IMR-90 (cell line): ENCODE data around the gene SCFD2. TPM values are rescaled to one million over a fixed set of nuclear protein-coding genes. Genes with fewer than 3 reads are reported as not detected.
A peak's percentile ranks its signal among the peaks of the same experiment; 100 is the strongest.

Source experiments
- ATAC-seq: fragments of 200-7000 bp; cut with Tn5 transposase; 2 replicates; pipeline ENCODE4 v1.9.1; 2020; ENCODE audit warnings: low read depth, mild to moderate bottlenecking, moderate library complexity
- BruUV-seq: library from RNA; stranded (reverse); fragments of 400-500 nt; replicated peaks from 2 replicates; lab custom pipeline; 2021; lab: Mats Ljungman, UMichigan
- CTCF ChIA-PET: fragments of 300-600 bp; formaldehyde crosslinking; extraction: SDS; loops from one replicate; lab custom pipeline; 2021; ENCODE audit warnings: antibody characterized with exemption; lab: Yijun Ruan, JAX
- POLR2A ChIA-PET: fragments of 300-600 bp; sonication (Branson Sonifier 250); formaldehyde crosslinking; loops from one replicate; lab custom pipeline; 2022; ENCODE audit warnings: antibody characterized with exemption; ENCODE audit not compliant: unreplicated experiment; lab: Charles Lee
- DNase-seq: peaks from one replicate; pipeline ENCODE4 v3.0.0; 2013
- H2AFZ ChIP-seq: replicated peaks from 2 replicates; pipeline ENCODE3; 2013; ENCODE audit warnings: low read length, mild to moderate bottlenecking; ENCODE audit not compliant: poor library complexity
- H2AK5ac ChIP-seq: 2 replicates; pipeline ENCODE4 v1.6.1; 2013; ENCODE audit warnings: low read depth, low read length, inconsistent platforms
- H2AK9ac ChIP-seq: replicated peaks from 2 replicates; pipeline ENCODE3; 2013; ENCODE audit warnings: mild to moderate bottlenecking, low read depth, low read length, moderate library complexity; ENCODE audit not compliant: poor library complexity
- H2BK120ac ChIP-seq: 2 replicates; pipeline ENCODE4 v1.6.1; 2013; ENCODE audit warnings: low read depth, low read length, inconsistent platforms
- H2BK15ac ChIP-seq: 3 replicates; pipeline ENCODE4 v1.6.1; 2013; ENCODE audit warnings: low read depth, low read length, inconsistent platforms
- H2BK20ac ChIP-seq: 2 replicates; pipeline ENCODE4 v1.6.1; 2013; ENCODE audit warnings: low read depth, mild to moderate bottlenecking, inconsistent platforms, low read length, moderate library complexity
- H2BK5ac ChIP-seq: 2 replicates; pipeline ENCODE4 v1.6.1; 2013; ENCODE audit warnings: mild to moderate bottlenecking, low read depth, low read length, inconsistent platforms; ENCODE audit not compliant: poor library complexity, severe bottlenecking
- H3K14ac ChIP-seq: replicated peaks from 2 replicates; pipeline ENCODE4 v1.6.1; 2013; ENCODE audit warnings: low read depth, low read length, inconsistent platforms
- H3K18ac ChIP-seq: 2 replicates; pipeline ENCODE4 v1.6.1; 2013; ENCODE audit warnings: low read depth, low read length, control low read depth
- H3K23ac ChIP-seq: 2 replicates; pipeline ENCODE4 v1.6.1; 2013; ENCODE audit warnings: low read depth, low read length, inconsistent platforms
- H3K27ac ChIP-seq: 2 replicates; pipeline ENCODE4 v1.5.1; 2013; ENCODE audit warnings: mild to moderate bottlenecking, control low read depth, low read length; ENCODE audit not compliant: insufficient read depth
- H3K27me3 ChIP-seq: 2 replicates; pipeline ENCODE4 v1.6.1; 2013; ENCODE audit warnings: low read length; ENCODE audit not compliant: control insufficient read depth, insufficient read depth
- H3K36me3 ChIP-seq: 2 replicates; pipeline ENCODE4 v1.6.1; 2013; ENCODE audit warnings: low read length, mixed read lengths; ENCODE audit not compliant: control insufficient read depth, insufficient read depth
- H3K4ac ChIP-seq: 2 replicates; pipeline ENCODE4 v1.6.1; 2013; ENCODE audit warnings: low read depth, low read length, inconsistent platforms
- H3K4me1 ChIP-seq: 2 replicates; pipeline ENCODE4 v1.6.1; 2013; ENCODE audit warnings: low read length, mixed read lengths; ENCODE audit not compliant: control insufficient read depth, insufficient read depth
- H3K4me2 ChIP-seq: 2 replicates; pipeline ENCODE4 v1.6.1; 2013; ENCODE audit warnings: low read depth, mild to moderate bottlenecking, control low read depth, low read length, moderate library complexity
- H3K4me3 ChIP-seq: 2 replicates; pipeline ENCODE4 v1.5.1; 2013; ENCODE audit warnings: low read depth, mild to moderate bottlenecking, control low read depth, low read length, moderate library complexity; ENCODE audit not compliant: insufficient read depth
- H3K56ac ChIP-seq: 2 replicates; pipeline ENCODE4 v1.6.1; 2013; ENCODE audit warnings: low read length, inconsistent platforms; ENCODE audit not compliant: insufficient read depth; ENCODE audit errors: extremely low read depth
- H3K79me1 ChIP-seq, 2 experiments: 2 replicates each; pipeline ENCODE4 v1.6.1; 2013; ENCODE audit warnings: low read length in 2 of 2, inconsistent platforms in 1 of 2, low read depth in 1 of 2
- H3K9ac ChIP-seq: 2 replicates; pipeline ENCODE4 v1.6.1; 2013; ENCODE audit warnings: low read depth, low read length, control low read depth
- H3K9me1 ChIP-seq: 2 replicates; pipeline ENCODE4 v1.6.1; 2013; ENCODE audit warnings: low read length, inconsistent platforms; ENCODE audit not compliant: insufficient read depth
- H3K9me3 ChIP-seq: 2 replicates; pipeline ENCODE4 v1.6.1; 2013; ENCODE audit warnings: low read length; ENCODE audit not compliant: control insufficient read depth, insufficient read depth
- H4K20me1 ChIP-seq: 2 replicates; pipeline ENCODE4 v1.6.1; 2013; ENCODE audit warnings: low read length, inconsistent platforms; ENCODE audit not compliant: insufficient read depth
- H4K5ac ChIP-seq: 2 replicates; pipeline ENCODE4 v1.6.1; 2013; ENCODE audit warnings: mild to moderate bottlenecking, low read depth, low read length, control low read depth
- H4K8ac ChIP-seq, 2 experiments: 2 replicates each; pipeline ENCODE4 v1.6.1; 2013; ENCODE audit warnings: low read depth in 2 of 2, low read length in 2 of 2, control low read depth in 1 of 2, inconsistent platforms in 1 of 2
- H4K91ac ChIP-seq: 2 replicates; pipeline ENCODE4 v1.6.1; 2013; ENCODE audit warnings: low read depth, low read length, inconsistent platforms; ENCODE audit not compliant: insufficient read depth
- BHLHE40 ChIP-seq: fragments of 150-350 bp; IDR thresholded peaks from 2 replicates; pipeline ENCODE4 v1.6.1; 2016; ENCODE audit warnings: mild to moderate bottlenecking, low read depth, low read length
- CEBPB ChIP-seq: IDR thresholded peaks from 2 replicates; pipeline ENCODE4 v1.6.1; 2012; ENCODE audit warnings: low read depth, low read length, improper control_type of control experiment
- CHD1 ChIP-seq: IDR thresholded peaks from 2 replicates; pipeline ENCODE4 v1.6.1; 2012; ENCODE audit warnings: low read depth, low read length, improper control_type of control experiment
- FOS ChIP-seq: fragments of 150-350 bp; IDR thresholded peaks from 2 replicates; pipeline ENCODE4 v1.6.1; 2016; ENCODE audit warnings: low read depth, low read length
- MAFK ChIP-seq: IDR thresholded peaks from 2 replicates; pipeline ENCODE4 v1.6.1; 2012; ENCODE audit warnings: low read depth, low read length, improper control_type of control experiment
- MAZ ChIP-seq: IDR thresholded peaks from 2 replicates; pipeline ENCODE4 v1.6.1; 2012; ENCODE audit warnings: low read depth, mild to moderate bottlenecking, low read length, improper control_type of control experiment, moderate library complexity, borderline replicate concordance
- MXI1 ChIP-seq: IDR thresholded peaks from 2 replicates; pipeline ENCODE4 v1.6.1; 2012; ENCODE audit warnings: low read depth, mild to moderate bottlenecking, low read length, moderate library complexity, borderline replicate concordance
- NFE2L2 ChIP-seq: fragments of 150-350 bp; IDR thresholded peaks from 2 replicates; pipeline ENCODE4 v1.6.1; 2016; ENCODE audit warnings: low read depth, mild to moderate bottlenecking, low read length
- RAD21 ChIP-seq: IDR thresholded peaks from 2 replicates; pipeline ENCODE4 v1.6.1; 2012; ENCODE audit warnings: low read length, improper control_type of control experiment
- RCOR1 ChIP-seq: IDR thresholded peaks from 2 replicates; pipeline ENCODE4 v1.6.1; 2012; ENCODE audit warnings: mild to moderate bottlenecking, low read length, improper control_type of control experiment; ENCODE audit not compliant: insufficient replicate concordance
- RFX5 ChIP-seq: IDR thresholded peaks from 2 replicates; pipeline ENCODE4 v1.8.0; 2012; ENCODE audit warnings: low read depth, mild to moderate bottlenecking, low read length, moderate library complexity
- SMC3 ChIP-seq: fragments of 150-350 bp; IDR thresholded peaks from 2 replicates; pipeline ENCODE4 v1.6.1; 2016; ENCODE audit warnings: low read depth, mild to moderate bottlenecking, antibody characterized with exemption, low read length, moderate library complexity
- WGBS, 2 experiments: methylation state at CpG; one replicate each; pipeline versions ENCODE4 v1.1.5 to v1.1.7; 2013; ENCODE audit warnings: missing lambda C conversion rate in 2 of 2; ENCODE audit not compliant: insufficient read length in 1 of 2; ENCODE audit errors: extremely low coverage in 2 of 2; 5-methylcytosine and 5-hydroxymethylcytosine counted together
- dilution Hi-C: fragments of 300-500 bp; cut with HindIII; formaldehyde crosslinking; loops from one replicate; pipeline ENCODE4 v1.14.3; 2018; ENCODE audit warnings: low sequenced_read_pairs; ENCODE audit not compliant: unreplicated experiment
- in situ Hi-C: fragments of 300-500 bp; cut with MboI; formaldehyde crosslinking; loops from 3 replicates; pipeline ENCODE4 v1.14.3; 2019; ENCODE audit warnings: low sequenced_read_pairs, inconsistent platforms, mixed read lengths
- intact Hi-C: fragments of 100-400 bp; cut with micrococcal nuclease; formaldehyde crosslinking; loops from 2 replicates; pipeline ENCODE4 v1.10.0; 2022
- polyA plus RNA-seq, 3 experiments: library from polyadenylated mRNA; depleted of rRNA; stranded (reverse); fragments of >200 nt; gene quantifications; 2 replicates each; pipeline ENCODE4 v1.2.3, GENCODE V29; 2012; ENCODE audit warnings: low replicate concordance in 1 of 3
- total RNA-seq: library from RNA; depleted of rRNA; stranded (reverse); fragments of >200 nt; gene quantifications from 2 replicates; pipeline ENCODE4 v1.2.3, GENCODE V29; 2012
- TF ChIP-seq, protein P1 (sequence below): fragments of 150-350 bp; IDR thresholded peaks from 2 replicates; pipeline ENCODE4 v1.6.1; 2016; ENCODE audit warnings: low read depth, mild to moderate bottlenecking, low read length, moderate library complexity, borderline replicate concordance
- TF ChIP-seq, protein P2 (sequence below): fragments of 150-350 bp; IDR thresholded peaks from 2 replicates; pipeline ENCODE4 v1.6.1; 2017; ENCODE audit warnings: mild to moderate bottlenecking, antibody characterized with exemption, low read length, low read depth

The SCFD2 gene
- total and polyA plus RNA-seq, 2 of the 4 experiments (the other 2 are of a cell fraction): 18.9 to 62.4 TPM

DNA sequence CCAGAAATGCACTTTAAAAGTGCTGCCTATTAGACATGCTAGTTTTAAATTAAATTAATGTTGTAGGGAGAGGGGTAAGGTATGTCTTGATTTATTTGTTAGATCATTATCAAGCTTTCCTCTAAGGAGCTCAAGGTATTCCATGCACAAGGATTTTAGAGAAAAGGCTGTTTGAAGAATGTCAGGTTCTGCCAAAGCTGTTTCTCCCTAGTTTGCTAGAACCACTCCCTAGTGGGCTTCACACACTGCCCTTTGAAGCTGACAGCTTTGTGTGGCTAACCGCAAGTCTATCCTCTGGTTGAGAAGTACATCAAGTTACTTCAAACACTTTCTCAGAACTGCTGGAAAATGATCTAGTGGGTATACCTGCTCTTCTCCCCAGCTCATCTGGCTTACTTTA lies 471.4 kb downstream of the SCFD2 start:
- Histone ChIP-seq H4K20me1 (peaks cover 5% of the 10 kb centered on the region; the same call in 1 of the 2 replicates), H2BK5ac (no peak overlapping the region), H4K8ac (peak overlapping the region in 1 of 2 experiments; percentile 36; a peak in 1 of 4 replicates), H3K36me3 (no peaks in the 10 kb centered on the region), H3K4me1 (peaks cover 21% of the 10 kb centered on the region), H3K23ac (peak overlapping the region; percentile 83), H3K9me3 (no peaks in the 10 kb centered on the region), H4K91ac (peak overlapping the region; percentile 79), H3K27me3 (no peaks in the 10 kb centered on the region), H2AFZ (no peak overlapping the region), H3K4ac (peak overlapping the region; percentile 75), H2BK15ac (peak overlapping the region; percentile 85; the same call in 1 of the 3 replicates), H3K14ac (peak overlapping the region; percentile 31), H3K9ac (no peak overlapping the region), H2BK20ac (peak overlapping the region; percentile 88), H3K9me1 (peaks cover 18% of the 10 kb centered on the region), H2AK9ac (no peak overlapping the region), H3K4me2 (no peak overlapping the region), H3K27ac (peak overlapping the region; percentile 41; the same call in 1 of the 2 replicates), H4K5ac (peak overlapping the region; percentile 84; the same call in 1 of the 2 replicates), H3K4me3 (no peak overlapping the region), H3K79me1 (0 out of 4 replicates have a peak, but pooled peaks cover 0 to 3% of the 10 kb centered on the region in 2 experiments), H2AK5ac (peak overlapping the region; percentile 86; the same call in 1 of the 2 replicates), H3K56ac (no peak overlapping the region), H3K18ac (peak overlapping the region; percentile 95), H2BK120ac (peak overlapping the region; percentile 91)
- in situ Hi-C loops (no loop called here), intact Hi-C loops (loop anchor here (5.0 kb wide), 1 partner anchor 63 kb away; no protein-coding TSS in a partner anchor), dilution Hi-C loops (no loop called here)
- TF ChIP-seq, protein P1, sequence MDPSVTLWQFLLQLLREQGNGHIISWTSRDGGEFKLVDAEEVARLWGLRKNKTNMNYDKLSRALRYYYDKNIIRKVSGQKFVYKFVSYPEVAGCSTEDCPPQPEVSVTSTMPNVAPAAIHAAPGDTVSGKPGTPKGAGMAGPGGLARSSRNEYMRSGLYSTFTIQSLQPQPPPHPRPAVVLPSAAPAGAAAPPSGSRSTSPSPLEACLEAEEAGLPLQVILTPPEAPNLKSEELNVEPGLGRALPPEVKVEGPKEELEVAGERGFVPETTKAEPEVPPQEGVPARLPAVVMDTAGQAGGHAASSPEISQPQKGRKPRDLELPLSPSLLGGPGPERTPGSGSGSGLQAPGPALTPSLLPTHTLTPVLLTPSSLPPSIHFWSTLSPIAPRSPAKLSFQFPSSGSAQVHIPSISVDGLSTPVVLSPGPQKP: no peak
- TF ChIP-seq MXI1: no peak
- TF ChIP-seq CEBPB: no peak
- no peak for TF ChIP-seq FOS
- no peak for TF ChIP-seq RAD21
- TF ChIP-seq NFE2L2: no peak
- TF ChIP-seq, protein P2, sequence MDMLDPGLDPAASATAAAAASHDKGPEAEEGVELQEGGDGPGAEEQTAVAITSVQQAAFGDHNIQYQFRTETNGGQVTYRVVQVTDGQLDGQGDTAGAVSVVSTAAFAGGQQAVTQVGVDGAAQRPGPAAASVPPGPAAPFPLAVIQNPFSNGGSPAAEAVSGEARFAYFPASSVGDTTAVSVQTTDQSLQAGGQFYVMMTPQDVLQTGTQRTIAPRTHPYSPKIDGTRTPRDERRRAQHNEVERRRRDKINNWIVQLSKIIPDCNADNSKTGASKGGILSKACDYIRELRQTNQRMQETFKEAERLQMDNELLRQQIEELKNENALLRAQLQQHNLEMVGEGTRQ: no peak
- no peak for TF ChIP-seq MAZ
- TF ChIP-seq SMC3: no peak
- TF ChIP-seq RCOR1: no peak
- no peak for TF ChIP-seq BHLHE40
- no peak for TF ChIP-seq RFX5
- no peak for TF ChIP-seq MAFK
- no peak for TF ChIP-seq CHD1
- BruUV-seq: no TSS peak
- DNase-seq (no peak), ATAC-seq (no peak)
- no CpG with 5 or more reads among the region's 1 CpG for WGBS, 2 experiments
- CTCF ChIA-PET: interaction anchor here (0.6 to 1.6 kb wide), 4 partner anchors 14 to 144 kb away, joined by 3 to 8 read pairs (median 4); no protein-coding TSS in a partner anchor
- POLR2A ChIA-PET: no interaction called here
